ENCODE measurements around the gene FARP2. TPM values are rescaled to one million over a fixed set of nuclear protein-coding genes. Genes with fewer than 3 reads are reported as not detected.

The FARP2 gene
- total and polyA plus RNA-seq, 2 of the 4 experiments (the other 2 are of a cell fraction), result 17.1 to 30.8 TPM

DNA sequence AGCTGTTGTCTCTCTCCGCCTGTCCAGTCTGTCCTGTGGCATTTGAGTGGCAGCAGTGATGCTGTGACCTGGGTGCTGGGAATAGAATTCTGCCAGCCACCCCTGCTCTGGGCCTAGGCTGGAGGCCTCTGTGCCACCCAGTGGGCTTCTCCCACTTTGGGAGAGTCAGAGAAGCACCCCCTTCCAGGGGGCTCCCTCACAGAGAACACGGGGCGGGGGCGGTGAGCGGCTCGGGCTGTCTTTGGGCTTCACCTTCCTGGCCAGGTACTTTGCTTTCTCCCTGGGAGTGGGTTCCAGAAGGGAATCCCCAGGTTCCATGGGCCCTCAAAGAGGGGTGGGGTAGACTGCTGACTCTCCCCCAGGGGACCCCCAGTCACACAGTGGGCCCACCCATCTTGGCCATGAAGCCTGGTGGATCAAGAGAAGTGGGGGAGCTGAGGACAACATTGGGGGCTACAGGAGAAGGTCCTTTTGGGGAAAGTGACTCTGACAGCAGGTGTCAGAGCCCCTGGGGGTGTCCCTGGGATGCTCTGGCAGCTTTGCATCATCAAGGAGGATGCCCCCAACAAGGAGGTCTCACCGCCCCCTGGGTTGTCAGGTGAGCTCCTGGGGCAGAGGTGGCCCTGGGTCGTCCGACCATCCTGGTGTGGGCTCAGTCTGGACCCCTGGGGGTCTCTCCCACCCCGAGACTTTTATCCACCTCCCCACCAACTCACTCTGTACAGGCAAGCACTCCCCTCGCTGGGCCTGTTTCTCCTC is 183.7 kb downstream of the FARP2 start:
- Histone ChIP-seq H3K18ac (ENCODE audit: low read depth, low read length) (no peak overlapping the region), H3K14ac (replicated peaks; ENCODE audit: low read depth, low read length) (no peak overlapping the region), H4K91ac (ENCODE audit: insufficient read depth, low read depth, low read length) (no peak overlapping the region), H3K4me1 (ENCODE audit: control insufficient read depth, insufficient read depth, low read length) (peaks cover 7% of the 10 kb centered on the region), H3K9me1 (ENCODE audit: insufficient read depth, low read length) (no peaks in the 10 kb centered on the region), H2BK120ac (ENCODE audit: low read depth, low read length) (no peak overlapping the region), H2BK15ac (ENCODE audit: low read depth, low read length) (no peak overlapping the region), H3K9ac (ENCODE audit: low read depth, low read length) (no peak overlapping the region), H2AK9ac (replicated peaks; ENCODE audit: low read depth, low read length, poor library complexity) (no peak overlapping the region), H2AK5ac (ENCODE audit: low read depth, low read length) (no peak overlapping the region), H3K23ac (ENCODE audit: low read depth, low read length) (no peak overlapping the region), H3K56ac (ENCODE audit: extremely low read depth, insufficient read depth, low read length) (no peak overlapping the region), H4K5ac (ENCODE audit: low read depth, low read length) (no peak overlapping the region), H3K4me3 (ENCODE audit: insufficient read depth, low read depth, low read length) (no peak overlapping the region), H2AFZ (replicated peaks; ENCODE audit: low read length, poor library complexity) (no peak overlapping the region), H3K27ac (ENCODE audit: insufficient read depth, low read length) (no peak overlapping the region), H3K27me3 (ENCODE audit: control insufficient read depth, insufficient read depth, low read length) (peaks cover 18% of the 10 kb centered on the region; the same call in 1 of the 2 replicates), H4K8ac (ENCODE audit: low read depth in 2 of 2, low read length in 2 of 2) (no peak overlapping the region), H2BK20ac (ENCODE audit: low read depth, low read length) (no peak overlapping the region), H3K9me3 (ENCODE audit: control insufficient read depth, insufficient read depth, low read length) (no peaks in the 10 kb centered on the region), H2BK5ac (ENCODE audit: low read depth, low read length, poor library complexity, severe bottlenecking) (no peak overlapping the region), H3K36me3 (ENCODE audit: control insufficient read depth, insufficient read depth, low read length) (no peaks in the 10 kb centered on the region), H4K20me1 (ENCODE audit: insufficient read depth, low read length) (no peaks in the 10 kb centered on the region), H3K4ac (ENCODE audit: low read depth, low read length) (no peak overlapping the region), H3K79me1 (ENCODE audit: low read depth in 1 of 2, low read length in 2 of 2) (no peaks in the 10 kb centered on the region), H3K4me2 (ENCODE audit: low read depth, low read length) (no peak overlapping the region)
- ATAC-seq (ENCODE audit: low read depth) (no peak), DNase-seq (no peak)
- no peak for TF ChIP-seq POLR2A (IDR thresholded peaks at IDR 0.05; ENCODE audit: low read depth, low read length)
- dilution Hi-C loops (cut with HindIII; ENCODE audit: low sequenced_read_pairs, unreplicated experiment) (no loop called here), in situ Hi-C loops (cut with MboI; ENCODE audit: low sequenced_read_pairs) (no loop called here), intact Hi-C loops (cut with micrococcal nuclease) (no loop called here)
- no TSS peak for BruUV-seq (replicated peaks)
- CTCF ChIA-PET, result no interaction called here
- POLR2A ChIA-PET (ENCODE audit: unreplicated experiment), result no interaction called here
- WGBS, 2 experiments (ENCODE audit: extremely low coverage in 2 of 2, insufficient read length in 1 of 2), result no CpG with 5 or more reads among the region's 11 CpGs

All from IMR-90 (cell line).